NCI-H1694 (cell line): ENCODE measurements around the gene KRTAP10-6.
"Not testable (repeated sequence)": the region's sequence is repeated elsewhere in the genome, so short reads cannot be mapped to it uniquely, and the experiment has no call there.

ENCODE experiments used
- DNase-seq: peaks from one replicate; lab custom pipeline; 2025; lab: John Stamatoyannopoulos, UW

Gene KRTAP10-6, protein sequence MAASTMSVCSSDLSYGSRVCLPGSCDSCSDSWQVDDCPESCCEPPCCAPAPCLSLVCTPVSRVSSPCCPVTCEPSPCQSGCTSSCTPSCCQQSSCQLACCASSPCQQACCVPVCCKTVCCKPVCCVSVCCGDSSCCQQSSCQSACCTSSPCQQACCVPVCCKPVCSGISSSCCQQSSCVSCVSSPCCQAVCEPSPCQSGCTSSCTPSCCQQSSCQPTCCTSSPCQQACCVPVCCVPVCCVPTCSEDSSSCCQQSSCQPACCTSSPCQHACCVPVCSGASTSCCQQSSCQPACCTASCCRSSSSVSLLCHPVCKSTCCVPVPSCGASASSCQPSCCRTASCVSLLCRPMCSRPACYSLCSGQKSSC

DNA sequence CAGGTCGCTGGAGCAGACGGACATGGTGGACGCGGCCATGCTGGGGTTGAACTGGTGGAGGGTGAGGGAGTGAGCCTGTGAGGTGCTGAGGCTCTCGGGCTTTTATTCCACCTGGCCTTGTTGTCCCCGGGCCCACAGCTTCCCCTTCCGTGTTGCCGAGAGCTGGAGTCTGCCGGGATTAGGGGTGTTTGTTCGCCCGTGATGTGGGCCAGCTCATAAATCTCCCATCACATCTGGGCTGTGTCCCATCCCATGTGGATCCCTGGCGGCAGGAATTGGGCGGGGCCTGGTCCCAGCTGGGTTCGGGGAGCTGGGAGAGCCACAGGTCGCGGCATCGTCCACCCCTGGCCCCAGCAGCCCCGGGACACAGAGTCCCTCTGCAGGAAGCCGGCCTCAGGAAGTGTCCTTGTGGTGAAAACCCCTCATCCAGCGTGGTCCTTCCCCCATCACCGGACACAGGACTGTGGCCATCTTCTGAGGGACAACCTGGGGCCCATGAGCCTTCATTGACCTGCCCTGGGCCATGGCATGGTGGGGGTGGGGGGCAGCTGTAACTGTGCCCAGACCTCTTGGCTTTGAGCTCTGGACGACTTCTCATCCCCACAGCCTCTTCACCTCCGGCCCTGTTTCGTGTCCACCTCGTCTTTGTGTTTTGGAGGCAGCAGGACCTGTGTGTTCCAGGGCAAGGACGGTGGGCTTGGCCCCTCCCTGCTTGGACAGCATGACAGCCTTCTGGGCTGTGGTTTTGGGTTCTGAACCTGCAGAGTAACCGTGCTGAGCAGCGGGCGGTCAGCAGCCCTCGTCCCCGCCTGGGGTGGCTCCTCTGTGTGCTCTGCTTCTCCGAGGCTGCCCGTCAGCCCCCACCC, at the start of gene KRTAP10-6:
TSS of gene KRTAP10-6 (minus strand) at position 60 of the 866 bp plus-strand sequence. CDS start at position 39, 21 bp downstream.
- no peak for DNase-seq

DNA sequence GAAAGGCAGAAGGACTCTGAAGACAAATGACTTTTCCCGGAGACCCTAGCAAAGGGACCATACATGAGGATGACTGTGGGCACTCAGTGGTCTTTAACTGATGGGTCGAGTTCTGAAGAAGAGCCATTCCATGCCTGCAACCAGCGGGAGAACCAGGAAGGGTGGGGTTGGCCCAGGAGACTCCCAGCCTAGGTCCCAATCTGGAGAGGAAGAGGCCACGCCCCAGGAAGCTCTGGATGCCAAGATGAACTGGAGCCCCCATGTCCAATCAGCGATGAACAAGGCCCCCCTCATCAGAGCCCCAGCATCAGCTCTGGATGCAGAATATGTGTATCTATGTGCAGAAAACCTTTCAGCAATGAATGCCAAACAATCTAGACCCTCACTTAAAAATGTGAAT, 48.5 kb upstream of the KRTAP10-6 start:
- DNase-seq = no peak

DNA sequence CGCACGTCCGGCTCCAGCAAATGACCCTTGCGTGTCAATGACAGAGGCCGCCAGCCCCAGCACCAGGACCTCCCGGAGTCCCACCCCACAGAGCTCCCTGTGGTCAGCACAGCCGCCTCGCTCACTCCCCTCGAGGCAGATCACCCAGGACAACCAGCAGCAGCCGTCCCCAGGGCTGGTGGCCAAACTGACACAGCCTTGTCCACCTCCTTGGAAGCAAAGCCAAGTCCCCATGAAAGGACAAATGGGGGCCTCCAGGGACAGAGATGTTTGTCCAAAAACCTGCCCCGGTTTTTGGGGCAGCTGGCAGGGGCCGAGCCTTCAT, 47.0 kb upstream of the KRTAP10-6 start:
- DNase-seq = no peak

DNA sequence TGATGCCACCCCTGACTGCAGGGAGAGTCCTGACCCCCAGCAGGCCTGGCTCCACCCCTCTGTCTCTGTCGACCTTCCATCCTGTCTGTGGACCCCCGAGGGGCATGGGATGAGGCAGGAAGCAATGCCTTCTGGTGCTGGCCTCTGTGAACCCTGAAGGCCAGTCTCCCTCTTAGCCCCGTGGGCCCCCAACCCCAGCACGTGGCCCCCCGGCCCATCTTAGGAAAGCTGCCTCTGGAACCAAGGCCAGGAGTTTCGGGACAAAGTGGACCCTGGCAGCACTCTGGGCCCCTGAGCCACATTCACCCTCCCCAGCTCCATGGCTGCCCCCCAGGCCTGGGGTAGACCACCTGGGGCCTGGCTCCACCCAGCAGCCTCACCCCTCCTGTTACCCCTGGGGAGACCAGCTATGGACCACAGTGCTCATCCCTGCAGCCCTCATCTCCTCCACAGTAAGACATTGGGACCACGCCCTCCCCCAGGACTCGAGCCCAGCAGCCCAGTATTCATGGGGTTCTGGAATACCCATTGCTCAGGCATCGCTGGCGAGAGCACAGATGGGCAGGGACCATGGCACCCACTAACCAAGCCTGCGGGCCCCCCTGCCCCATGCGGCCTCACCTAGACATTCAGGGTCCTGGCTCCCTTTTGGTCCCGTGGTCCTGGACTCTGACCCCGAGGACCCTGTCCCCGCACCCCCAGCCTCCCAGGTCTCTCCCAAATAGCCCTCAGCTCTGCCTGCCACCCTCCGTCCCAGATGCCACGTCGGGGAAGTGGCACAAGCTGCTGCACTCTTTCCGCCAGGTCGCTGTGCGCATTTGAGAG, 46.4 kb upstream of the KRTAP10-6 start:
- DNase-seq = not testable (repeated sequence)

DNA sequence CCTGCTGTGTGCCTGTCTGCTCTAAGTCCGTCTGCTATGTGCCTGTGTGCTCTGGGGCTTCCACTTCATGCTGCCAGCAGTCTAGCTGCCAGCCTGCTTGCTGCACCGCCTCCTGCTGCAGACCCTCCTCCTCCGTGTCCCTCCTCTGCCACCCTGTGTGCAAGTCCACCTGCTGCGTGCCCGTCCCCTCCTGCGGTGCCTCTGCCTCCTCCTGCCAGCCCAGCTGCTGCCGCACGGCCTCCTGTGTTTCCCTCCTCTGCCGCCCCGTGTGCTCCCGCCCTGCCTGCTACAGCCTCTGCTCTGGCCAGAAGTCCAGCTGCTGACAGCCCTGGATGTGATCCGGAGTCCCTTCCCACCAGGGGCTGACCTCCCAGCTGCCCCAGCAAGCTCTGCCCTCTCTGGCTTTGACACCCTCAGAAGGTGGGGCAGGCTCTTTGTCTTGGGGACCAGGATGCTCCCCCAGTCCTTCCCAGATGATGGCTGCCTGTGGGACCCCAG, 45.6 kb upstream of the KRTAP10-6 start:
- DNase-seq = not testable (repeated sequence)

DNA sequence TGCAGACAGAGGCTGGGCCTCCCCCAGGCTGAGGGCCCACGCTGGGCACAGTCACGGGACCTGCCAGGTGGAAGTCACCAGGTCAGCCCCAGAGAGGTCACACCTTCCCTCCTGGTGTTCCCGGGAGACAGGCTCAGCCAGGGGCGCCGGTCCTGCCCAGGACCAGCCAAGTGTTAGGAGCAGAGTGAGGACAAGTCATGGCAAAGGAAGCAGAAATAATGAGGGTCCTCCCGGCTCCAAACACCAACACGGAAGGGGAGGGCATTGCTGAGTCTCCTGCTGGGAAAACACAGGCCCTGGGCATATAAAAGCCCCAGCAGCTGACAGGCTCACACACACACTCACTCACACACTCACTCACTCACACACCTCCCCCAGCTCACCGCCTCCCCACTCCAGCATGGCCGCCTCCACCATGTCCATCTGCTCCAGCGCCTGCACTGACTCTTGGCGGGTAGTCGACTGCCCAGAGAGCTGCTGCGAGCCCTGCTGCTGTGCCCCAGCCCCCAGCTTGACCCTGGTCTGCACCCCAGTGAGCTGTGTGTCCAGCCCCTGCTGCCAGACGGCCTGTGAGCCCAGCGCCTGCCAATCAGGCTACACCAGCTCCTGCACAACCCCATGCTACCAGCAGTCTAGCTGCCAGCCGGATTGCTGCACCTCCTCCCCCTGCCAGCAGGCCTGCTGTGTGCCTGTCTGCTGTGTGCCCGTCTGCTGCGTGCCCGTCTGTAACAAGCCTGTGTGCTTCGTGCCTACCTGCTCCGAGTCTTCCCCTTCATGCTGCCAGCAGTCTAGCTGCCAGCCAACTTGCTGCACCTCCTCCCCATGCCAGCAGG, 44.9 kb upstream of the KRTAP10-6 start, which contains the start of gene KRTAP10-10:
TSS of gene KRTAP10-10 (plus strand) at position 339 of the 833 bp plus-strand sequence. CDS start at position 401, 62 bp downstream.
- no peak for DNase-seq

DNA sequence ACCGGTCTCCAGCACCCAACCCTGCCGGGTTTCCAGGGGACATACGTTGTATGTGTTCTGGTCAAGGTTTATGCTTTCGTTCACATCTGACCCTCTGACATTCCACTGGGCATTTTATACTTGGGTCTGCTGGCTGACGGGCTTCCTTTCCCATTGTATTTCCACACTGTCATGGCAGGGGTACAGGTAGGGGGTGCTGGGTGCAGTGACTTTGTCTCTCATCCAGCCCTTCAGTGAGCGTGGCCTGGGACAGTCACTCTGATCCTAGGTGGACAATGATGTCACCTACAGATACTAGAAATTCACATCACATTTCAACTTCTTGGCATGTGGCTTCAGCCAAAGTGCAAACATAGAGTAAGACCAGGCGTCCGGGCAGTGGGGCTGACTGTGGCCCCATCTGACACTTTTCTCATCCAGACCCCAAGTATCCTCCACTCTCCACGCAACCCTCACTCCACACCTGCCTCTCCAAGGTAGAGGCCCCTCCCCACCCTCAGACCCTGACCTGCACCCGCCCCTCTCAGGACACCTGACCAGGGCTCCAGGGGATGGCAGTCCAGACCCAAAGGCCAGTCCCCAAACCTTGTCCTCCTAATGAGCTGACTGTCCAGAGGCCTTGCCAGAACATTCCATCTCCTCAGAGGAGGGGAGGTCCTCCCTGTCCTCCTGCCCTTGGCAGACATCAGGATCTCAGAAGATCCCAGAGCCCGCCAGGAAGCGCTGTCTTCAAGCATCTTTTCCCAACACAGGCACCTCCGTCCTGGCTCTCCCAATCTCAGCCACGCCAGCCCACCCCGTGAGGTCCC, 44.1 kb upstream of the KRTAP10-6 start:
- no peak for DNase-seq

DNA sequence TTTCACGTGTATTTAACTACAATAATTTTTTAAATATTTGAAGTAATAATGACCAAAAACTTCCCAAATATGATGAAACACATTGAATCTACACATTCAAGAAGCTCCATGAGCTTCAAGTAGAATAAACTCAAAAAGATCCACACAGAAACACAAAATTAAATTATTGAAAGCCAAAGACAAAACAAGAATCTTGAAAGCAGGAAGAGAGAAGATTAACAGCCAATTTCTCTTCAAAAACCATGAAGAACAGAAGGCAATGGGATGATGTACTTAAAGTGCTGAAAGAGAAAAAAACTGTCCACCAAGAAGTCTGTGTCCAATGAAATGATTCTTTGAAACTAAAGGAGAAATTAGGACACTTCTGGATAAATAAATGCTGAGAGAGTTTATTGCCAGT, 39.8 kb upstream of the KRTAP10-6 start:
- no peak for DNase-seq

DNA sequence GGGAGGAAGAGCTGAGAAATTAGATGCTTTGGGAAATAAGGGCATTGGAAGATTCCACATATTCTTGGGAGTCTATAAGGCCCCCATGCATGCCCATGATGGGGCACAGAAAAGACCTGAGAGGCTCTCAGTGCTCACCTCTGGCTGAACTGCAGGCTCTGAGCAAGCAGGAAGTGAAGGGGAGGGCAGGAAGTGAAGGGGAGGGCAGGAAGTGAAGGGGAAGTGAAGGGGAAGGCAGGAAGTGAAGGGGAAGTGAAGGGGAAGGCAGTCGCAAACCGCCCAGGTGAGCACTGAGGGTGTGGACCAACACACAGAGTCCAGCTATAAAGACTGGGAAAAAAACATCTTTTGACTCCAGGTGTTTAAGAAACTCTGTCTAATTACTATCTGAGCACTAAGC, 38.1 kb upstream of the KRTAP10-6 start:
- DNase-seq = no peak

DNA sequence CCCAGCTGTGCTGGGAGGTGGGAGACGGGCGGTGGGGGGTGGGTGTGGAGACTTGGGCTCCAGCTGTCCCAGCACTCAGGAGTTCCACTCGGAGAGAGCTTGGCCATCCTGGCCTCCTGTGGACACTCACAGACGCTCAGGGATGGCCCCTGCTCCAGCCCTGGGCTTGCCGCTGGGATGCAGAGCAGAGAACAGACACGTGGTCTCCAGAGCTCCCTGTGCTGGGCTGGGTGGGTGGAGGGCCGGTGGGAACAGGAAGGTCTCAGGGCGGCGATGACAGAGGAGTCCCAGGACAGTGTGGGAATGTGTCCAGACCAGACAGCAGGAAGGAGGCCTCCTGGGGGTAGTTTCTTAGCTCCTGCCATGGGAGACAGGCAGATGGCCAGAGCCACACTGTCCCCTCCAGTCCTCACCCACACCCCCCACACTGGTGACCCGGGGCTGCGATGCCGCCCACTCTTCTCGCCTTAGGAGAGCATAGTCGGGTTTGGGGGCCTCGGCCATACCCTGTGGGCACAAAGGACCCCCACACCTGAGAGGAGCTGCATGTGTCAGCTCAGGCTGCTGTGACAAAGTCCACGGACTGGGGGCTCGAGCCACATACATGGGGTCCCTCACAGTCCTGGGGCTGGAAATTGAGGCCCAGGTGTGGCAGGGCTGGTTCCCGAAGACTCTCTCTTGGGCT, 36.5 kb upstream of the KRTAP10-6 start:
- no peak for DNase-seq

DNA sequence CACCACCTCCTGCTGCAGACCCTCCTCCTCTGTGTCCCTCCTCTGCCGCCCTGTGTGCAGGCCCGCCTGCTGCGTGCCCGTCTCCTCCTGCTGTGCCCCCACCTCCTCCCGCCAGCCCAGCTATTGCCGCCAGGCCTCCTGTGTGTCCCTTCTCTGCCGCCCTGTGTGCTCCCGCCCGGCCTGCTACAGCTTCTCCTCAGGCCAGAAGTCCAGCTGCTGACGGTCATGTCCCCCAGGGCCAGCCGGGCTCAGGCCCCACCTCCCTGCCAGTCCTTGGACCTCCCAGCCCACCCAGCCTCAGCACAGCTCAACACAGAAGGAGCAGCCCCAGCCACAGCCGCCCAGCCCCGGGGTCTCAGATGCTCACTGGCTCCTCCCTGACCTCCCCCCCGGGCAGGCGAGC, 35.5 kb upstream of the KRTAP10-6 start:
- not testable (repeated sequence) for DNase-seq

DNA sequence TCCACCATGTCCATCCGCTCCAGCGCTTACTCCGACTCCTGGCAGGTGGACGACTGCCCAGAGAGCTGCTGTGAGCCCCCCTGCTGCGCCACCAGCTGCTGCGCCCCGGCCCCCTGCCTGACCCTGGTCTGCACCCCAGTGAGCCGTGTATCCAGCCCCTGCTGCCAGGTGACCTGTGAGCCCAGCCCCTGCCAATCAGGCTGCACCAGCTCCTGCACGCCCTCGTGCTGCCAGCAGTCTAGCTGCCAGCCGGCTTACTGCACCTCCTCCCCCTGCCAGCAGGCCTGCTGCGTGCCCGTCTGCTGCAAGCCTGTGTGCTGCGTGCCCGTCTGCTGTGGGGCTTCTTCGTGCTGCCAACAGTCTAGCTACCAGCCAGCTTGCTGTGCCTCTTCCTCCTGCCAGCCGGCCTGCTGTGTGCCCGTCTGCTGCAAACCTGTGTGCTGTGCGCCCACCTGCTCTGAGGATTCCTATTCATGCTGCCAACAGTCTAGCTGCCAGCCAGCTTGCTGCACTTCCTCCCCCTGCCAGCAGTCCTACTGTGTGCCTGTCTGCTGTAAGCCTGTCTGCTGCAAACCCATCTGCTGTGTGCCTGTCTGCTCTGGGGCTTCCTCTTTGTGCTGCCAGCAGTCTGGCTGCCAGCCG, 35.0 kb upstream of the KRTAP10-6 start:
- not testable (repeated sequence) for DNase-seq

DNA sequence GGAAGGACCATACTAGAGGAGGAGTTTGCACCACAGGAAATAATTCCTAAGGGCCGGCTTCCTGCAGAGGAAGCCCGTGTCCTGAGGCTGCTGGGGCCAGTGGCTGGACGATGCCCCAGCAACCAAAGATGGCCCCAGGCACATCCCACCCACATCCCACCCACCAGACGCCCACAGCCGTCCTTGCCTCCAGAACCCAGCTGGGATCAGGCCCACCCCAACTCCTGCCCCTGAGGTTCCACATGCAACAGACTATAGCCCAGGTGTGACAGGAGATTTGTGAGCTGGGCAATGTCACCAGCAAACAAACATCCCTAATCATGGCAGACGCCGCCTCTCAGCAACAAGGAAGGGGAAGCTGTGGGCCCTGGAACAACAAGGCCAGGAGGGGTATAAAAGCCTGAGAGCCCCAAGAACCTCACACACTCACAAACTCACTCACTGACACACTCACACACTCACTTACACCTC, 34.4 kb upstream of the KRTAP10-6 start, which contains the start of gene KRTAP10-9:
TSS of gene KRTAP10-9 (plus strand) at position 421 of the 471 bp plus-strand sequence. CDS start 79 bp downstream, outside the sequence.
- DNase-seq = no peak

DNA sequence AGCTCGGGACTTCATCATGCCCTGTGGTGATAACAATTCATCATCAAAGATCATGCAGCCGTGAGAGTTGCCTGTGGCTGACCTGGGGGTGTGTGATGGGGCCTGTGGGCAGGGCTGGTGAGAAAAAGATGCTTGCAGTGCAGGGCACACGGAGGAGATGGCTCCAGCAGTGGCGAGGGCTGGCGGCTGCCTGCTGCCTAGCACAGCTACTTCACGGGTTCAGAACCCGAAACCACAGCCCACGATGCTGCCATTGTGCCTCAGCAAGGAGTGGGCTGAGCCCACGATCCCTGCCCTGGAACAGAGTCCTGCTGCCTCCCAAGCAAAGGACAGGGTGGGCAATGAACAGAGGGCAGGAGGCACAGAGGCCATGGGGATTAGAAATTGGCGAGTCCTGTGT, 34.0 kb upstream of the KRTAP10-6 start:
- no peak for DNase-seq

DNA sequence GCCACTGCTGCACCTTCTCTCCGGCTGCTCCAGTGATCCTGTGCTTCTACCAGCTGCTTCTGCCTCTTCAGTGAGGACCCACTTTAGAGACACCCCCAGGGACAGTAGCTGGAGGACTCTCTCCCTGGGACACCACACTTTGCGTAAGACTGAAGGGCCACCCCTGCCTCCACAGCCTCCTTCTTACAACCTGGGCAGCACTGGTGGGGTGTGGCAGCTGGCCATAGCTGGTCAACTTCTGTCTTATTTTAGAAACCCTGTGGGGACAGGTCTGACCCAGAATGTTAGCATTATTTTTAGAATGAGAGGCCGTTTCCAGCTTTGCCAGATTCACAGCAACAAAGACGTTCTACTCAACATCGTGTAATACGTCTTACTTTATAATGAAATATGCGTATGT, 33.5 kb upstream of the KRTAP10-6 start:
- DNase-seq = no peak

DNA sequence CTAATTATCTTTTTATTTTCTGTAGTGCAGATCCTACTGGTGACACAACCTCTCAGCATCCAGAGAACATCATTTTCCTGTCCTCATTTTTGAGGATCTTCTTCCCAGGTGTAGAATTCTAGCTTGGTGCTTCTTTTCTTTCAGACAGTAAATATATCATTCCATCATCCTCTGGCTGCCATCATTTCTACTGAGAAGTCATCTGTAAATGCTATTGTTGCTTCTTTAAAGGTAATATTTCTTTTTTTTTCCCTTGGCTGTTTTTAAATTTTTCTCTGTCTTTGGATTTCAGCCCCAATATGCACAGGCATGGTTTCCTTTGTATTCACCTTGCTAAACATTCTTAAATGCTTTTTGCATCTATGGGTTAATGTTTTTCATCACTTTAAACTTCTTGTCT, 31.3 kb upstream of the KRTAP10-6 start:
- DNase-seq = no peak

DNA sequence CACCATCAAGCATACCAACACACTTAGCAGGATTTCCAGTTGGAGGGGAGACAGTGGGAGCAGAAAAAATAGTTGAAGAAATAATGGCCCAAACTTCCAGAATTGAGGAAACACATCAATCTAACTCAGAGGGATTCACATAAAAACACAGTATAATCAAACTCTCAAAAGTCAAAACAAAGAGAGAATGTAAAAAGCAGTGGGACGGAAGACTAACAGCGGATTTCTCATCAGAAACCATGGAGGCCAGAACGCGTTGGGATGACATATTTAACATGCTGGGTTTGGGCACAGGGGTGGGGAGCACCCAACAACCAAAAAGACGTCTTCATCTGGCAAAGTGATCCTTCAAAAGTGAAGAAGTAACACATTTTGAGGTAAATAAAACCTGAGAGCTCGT, 27.6 kb upstream of the KRTAP10-6 start:
- DNase-seq = no peak

DNA sequence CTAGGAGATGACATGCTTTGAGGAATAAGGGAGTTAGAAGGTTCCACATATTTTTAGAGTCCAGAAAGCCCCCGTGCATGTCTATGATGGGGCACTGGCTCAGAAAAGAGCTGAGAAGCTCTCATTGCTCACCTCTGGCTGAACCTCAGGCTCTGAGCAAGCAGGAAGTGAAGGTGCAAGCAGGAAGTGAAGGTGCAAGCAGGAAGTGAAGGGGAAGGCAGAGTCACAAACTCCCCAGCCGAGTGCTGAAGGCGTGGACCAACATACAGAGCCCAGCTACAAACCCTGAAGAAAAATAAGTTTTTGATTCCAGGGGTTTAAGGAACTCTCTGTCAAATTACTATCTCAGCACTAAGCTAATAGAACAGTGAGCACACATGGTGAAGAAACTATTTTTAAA, 26.6 kb upstream of the KRTAP10-6 start:
- no peak for DNase-seq

DNA sequence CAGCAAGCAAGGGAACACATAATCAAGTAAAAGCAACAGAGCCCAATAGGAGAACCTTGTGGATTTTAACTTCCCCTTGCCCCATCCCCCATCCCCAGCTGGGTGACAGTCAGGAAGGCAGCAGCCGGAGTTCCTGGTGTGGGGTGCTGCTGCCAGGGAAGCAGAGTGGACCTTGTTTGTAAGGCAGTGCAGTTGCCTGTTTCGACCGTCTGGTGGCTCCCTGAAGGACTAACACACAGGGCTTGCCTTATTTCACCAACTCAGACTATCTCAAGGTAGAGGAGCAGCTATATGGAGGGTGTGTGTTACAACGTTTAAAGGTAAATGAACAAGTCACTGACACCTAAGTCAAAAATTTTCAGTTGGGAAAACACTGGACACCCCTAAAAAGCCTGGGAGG, 26.2 kb upstream of the KRTAP10-6 start:
- no peak for DNase-seq
